Sigmoid colon (tissue), 7 donors: ENCODE data around the gene RNF187. TPM values are rescaled to one million over a fixed set of nuclear protein-coding genes. Genes with fewer than 3 reads are reported as not detected.
"Not testable (repeated sequence)": the region's sequence is repeated elsewhere in the genome, so short reads cannot be mapped to it uniquely, and the experiment has no call there.

Experiments used
- DNase-seq: peaks from one replicate; pipeline ENCODE4 v3.0.0-alpha.2; 2019
- H3K27ac ChIP-seq, 4 donors: fragments of 200-600 bp; sonication (generic); one replicate each; pipeline ENCODE4 v1.5.1; 2016 to 2019; ENCODE audit warnings: mild to moderate bottlenecking in 1 of 4
- H3K27me3 ChIP-seq, 3 donors: fragments of 200-600 bp; sonication (generic); one replicate each; pipeline ENCODE4 v1.5.1; 2019; ENCODE audit warnings: mild to moderate bottlenecking in 1 of 3
- H3K36me3 ChIP-seq, 4 donors: fragments of 200-600 bp; sonication (generic); one replicate each; pipeline ENCODE4 v1.5.1; 2016 to 2019
- H3K4me1 ChIP-seq, 4 donors: fragments of 200-600 bp; sonication (generic); one replicate each; pipeline ENCODE4 v1.5.1; 2017 to 2019
- H3K4me3 ChIP-seq, 4 donors: fragments of 200-600 bp; sonication (generic); one replicate each; pipeline ENCODE4 v1.5.1; 2017 to 2019; ENCODE audit warnings: mild to moderate bottlenecking in 2 of 4, moderate library complexity in 1 of 4
- H3K9me3 ChIP-seq, 4 donors: fragments of 200-600 bp in 3 of 4; sonication (generic) in 3 of 4; one replicate each; pipeline versions ENCODE4 v1.5.1 to v1.6.1; 2013 to 2019
- CTCF ChIP-seq, 4 experiments: fragments of 450-650 bp in 3 of 4; fragments of 200-600 bp in 1 of 4; IDR thresholded peaks; one replicate each; pipeline ENCODE4 v1.5.1; 2016 to 2019; ENCODE audit warnings: antibody characterized with exemption in 4 of 4, mild to moderate bottlenecking in 3 of 4, moderate library complexity in 2 of 4
- EP300 ChIP-seq, 4 donors: sonication (generic); formaldehyde crosslinking; IDR thresholded peaks; one replicate each; pipeline ENCODE4 v1.6.1; 2017; ENCODE audit warnings: antibody characterized with exemption in 4 of 4
- POLR2A ChIP-seq, 2 donors: fragments of 450-650 bp; IDR thresholded peaks; one replicate each; pipeline ENCODE4 v1.6.1; 2016; ENCODE audit warnings: antibody characterized with exemption in 2 of 2, mild to moderate bottlenecking in 2 of 2, moderate library complexity in 2 of 2
- POLR2AphosphoS5 ChIP-seq, 4 donors: sonication (generic); formaldehyde crosslinking; IDR thresholded peaks; one replicate each; pipeline ENCODE4 v1.6.1; 2017; ENCODE audit warnings: antibody characterized with exemption in 4 of 4
- WGBS, 2 donors: extraction: QIAGEN DNeasy Blood & Tissue Kit; methylation state at CpG; one replicate each; pipeline ENCODE4 v1.1.7; 2013; 5-methylcytosine and 5-hydroxymethylcytosine counted together
- intact Hi-C: fragments of 100-400 bp; cut with DNase I; formaldehyde crosslinking; loops from one replicate; pipeline ENCODE4 v1.15.1; 2023
- polyA plus RNA-seq, 3 donors: library from polyadenylated mRNA; stranded (reverse); fragments of 200-250 nt; gene quantifications; one replicate each; pipeline ENCODE4 v1.2.3, GENCODE V29; 2013
- total RNA-seq, 4 donors: library from RNA; depleted of rRNA; stranded (reverse); fragments of >200 nt; gene quantifications; one replicate each; pipeline ENCODE4 v1.1.0, GENCODE V29; 2016
- donor health status: healthy with polysubstance abuse.
- donor health status: Bipolar disorder and iron deficiency.
- donor health status: healthy.

The RNF187 gene
- total and polyA plus RNA-seq, 7 donors, result 17.3 to 39.8 (median 24.3) TPM

- intact Hi-C loops, result no loop called here
- 23 to 29% methylated on average over 13 of the region's 13 CpGs for WGBS, 2 donors
- peaks cover 35 to 100% (median 98%) of the 10 kb centered on the region in 3 donors for H3K27me3 ChIP-seq
- no peak overlapping the region for H3K4me3 ChIP-seq
- no peaks in the 10 kb centered on the region for H3K36me3 ChIP-seq
- DNase-seq, result no peak
- no peak overlapping the region for H3K27ac ChIP-seq
- TF ChIP-seq CTCF (IDR thresholded peaks at IDR 0.05) (no peak), POLR2A (IDR thresholded peaks at IDR 0.05) (no peak), EP300 (IDR thresholded peaks at IDR 0.05) (no peak)
- H3K4me1 ChIP-seq, result peaks cover 0 to 16% (median 11%) of the 10 kb centered on the region in 4 donors
- H3K9me3 ChIP-seq, result no peaks in the 10 kb centered on the region
Measured at GRCh38 chr1:228465141-228465540, 22.0 kb upstream of the RNF187 start.

GRCh38 chr1:228465571-228466146 is 21.5 kb upstream of the RNF187 start:
- Histone ChIP-seq H3K4me3 (no peak overlapping the region), H3K27me3 (peaks cover 31 to 100% (median 98%) of the 10 kb centered on the region in 3 donors)
- TF ChIP-seq EP300 (IDR thresholded peaks at IDR 0.05), result no peak
- TF ChIP-seq POLR2AphosphoS5 (IDR thresholded peaks at IDR 0.05), result no peak
- no peak for TF ChIP-seq POLR2A (IDR thresholded peaks at IDR 0.05)
- no peak for TF ChIP-seq CTCF (IDR thresholded peaks at IDR 0.05)

GRCh38 chr1:228468188-228468587 is 19.0 kb upstream of the RNF187 start:
- 72 to 85% methylated on average over 2 of the region's 2 CpGs for WGBS, 2 donors
- not testable (repeated sequence) for H3K27ac ChIP-seq

More at GRCh38 chr1:228465571-228466146, 21.5 kb upstream of the RNF187 start:
- Histone ChIP-seq H3K4me1 (peaks cover 0 to 16% (median 11%) of the 10 kb centered on the region in 4 donors), H3K36me3 (no peaks in the 10 kb centered on the region), H3K27ac (no peak overlapping the region), H3K9me3 (no peaks in the 10 kb centered on the region)
- intact Hi-C loops, result no loop called here
- DNase-seq, result no peak
- 63 to 70% methylated on average over 8 of the region's 8 CpGs for WGBS, 2 donors

GRCh38 chr1:228469413-228470162 is 17.6 kb upstream of the RNF187 start:
- DNase-seq, result no peak
- TF ChIP-seq CTCF (IDR thresholded peaks at IDR 0.05) (no peak), POLR2AphosphoS5 (IDR thresholded peaks at IDR 0.05) (no peak), POLR2A (IDR thresholded peaks at IDR 0.05) (no peak), EP300 (IDR thresholded peaks at IDR 0.05) (no peak)
- no peaks in the 10 kb centered on the region for H3K36me3 ChIP-seq
- H3K27ac ChIP-seq, result no peak overlapping the region
- peaks cover 0 to 5% (median 4%) of the 10 kb centered on the region in 4 donors for H3K4me1 ChIP-seq
- peaks cover 17 to 88% (median 66%) of the 10 kb centered on the region in 3 donors for H3K27me3 ChIP-seq
- WGBS, 2 donors, result 22 to 26% methylated on average over 33 of the region's 33 CpGs
- no peaks in the 10 kb centered on the region for H3K9me3 ChIP-seq
- intact Hi-C loops, result no loop called here
- H3K4me3 ChIP-seq, result no peak overlapping the region

More at GRCh38 chr1:228468188-228468587, 19.0 kb upstream of the RNF187 start:
- peaks cover 30 to 96% (median 80%) of the 10 kb centered on the region in 3 donors for H3K27me3 ChIP-seq
- H3K9me3 ChIP-seq, H3K4me3 ChIP-seq, intact Hi-C loops, DNase-seq, H3K36me3 ChIP-seq: not testable (repeated sequence)
- H3K4me1 ChIP-seq, result peaks cover 0 to 16% (median 11%) of the 10 kb centered on the region in 4 donors

- no peak overlapping the region for H3K27ac ChIP-seq
- no peaks in the 10 kb centered on the region for H3K36me3 ChIP-seq
- no peak for DNase-seq
- H3K4me1 ChIP-seq, result no peaks in the 10 kb centered on the region
- no peak overlapping the region for H3K4me3 ChIP-seq
- WGBS, 2 donors, result 71 to 74% methylated on average over 37 of the region's 37 CpGs
- intact Hi-C loops, result no loop called here
- TF ChIP-seq CTCF (IDR thresholded peaks at IDR 0.05) (no peak), EP300 (IDR thresholded peaks at IDR 0.05) (no peak), POLR2AphosphoS5 (IDR thresholded peaks at IDR 0.05) (no peak), POLR2A (IDR thresholded peaks at IDR 0.05) (no peak)
- H3K27me3 ChIP-seq, result peaks cover 15 to 72% (median 50%) of the 10 kb centered on the region in 3 donors
- no peaks in the 10 kb centered on the region for H3K9me3 ChIP-seq
Measured at GRCh38 chr1:228471154-228471761, 15.9 kb upstream of the RNF187 start.
